Epidermal melanocyte (primary cell): Measurements from ENCODE around the gene MED14.
A peak's percentile ranks its signal among the peaks of the same experiment; 100 is the strongest.
"Not testable (repeated sequence)": the region's sequence is repeated elsewhere in the genome, so short reads cannot be mapped to it uniquely, and the experiment has no call there.

ENCODE experiments used
- DNase-seq: peaks from one replicate; pipeline ENCODE4 v3.0.0; 2011; ENCODE audit warnings: low spot score; ENCODE audit not compliant: insufficient read length

MED14 gene

GRCh38 chrX:40735325-40736169, at the start of gene MED14:
Gene MED14, minus strand, starts transcription at chrX:40735542. Its CDS starts 130 bp downstream, at chrX:40735412.
- DNase-seq: peak; percentile 21

GRCh38 chrX:40784516-40785151, 49.3 kb upstream of the MED14 start:
- no peak for DNase-seq

GRCh38 chrX:40782644-40783259, 47.4 kb upstream of the MED14 start:
- DNase-seq: not testable (repeated sequence)

- no peak for DNase-seq
Observed at GRCh38 chrX:40780951-40781350, 45.6 kb upstream of the MED14 start.

GRCh38 chrX:40780082-40780481, 44.7 kb upstream of the MED14 start:
- no peak for DNase-seq

GRCh38 chrX:40778861-40779575, 43.7 kb upstream of the MED14 start:
- no peak for DNase-seq

GRCh38 chrX:40773809-40774208, 38.5 kb upstream of the MED14 start:
- no peak for DNase-seq

- DNase-seq: no peak
Observed at GRCh38 chrX:40773188-40773587, 37.8 kb upstream of the MED14 start.

GRCh38 chrX:40772290-40772689, 36.9 kb upstream of the MED14 start:
- no peak for DNase-seq

GRCh38 chrX:40761762-40762161, 26.4 kb upstream of the MED14 start:
- no peak for DNase-seq

- DNase-seq: no peak
Observed at GRCh38 chrX:40759374-40759773, 24.0 kb upstream of the MED14 start.

- DNase-seq: no peak
Observed at GRCh38 chrX:40757058-40757457, 21.7 kb upstream of the MED14 start.

- DNase-seq: no peak
Observed at GRCh38 chrX:40755291-40756249, 20.2 kb upstream of the MED14 start.

- DNase-seq: no peak
Observed at GRCh38 chrX:40749681-40750494, 14.5 kb upstream of the MED14 start.

- DNase-seq: no peak
Observed at GRCh38 chrX:40748977-40749376, 13.6 kb upstream of the MED14 start.

- DNase-seq: no peak
Observed at GRCh38 chrX:40746521-40746920, 11.2 kb upstream of the MED14 start.

- DNase-seq: no peak
Observed at GRCh38 chrX:40736170-40736505, 796 bp upstream of the MED14 start.

GRCh38 chrX:40734971-40735324, 394 bp downstream of the MED14 start:
- no peak for DNase-seq

- DNase-seq: no peak
Observed at GRCh38 chrX:40733706-40734105, 1.6 kb downstream of the MED14 start.

- not testable (repeated sequence) for DNase-seq
Observed at GRCh38 chrX:40732499-40732898, 2.8 kb downstream of the MED14 start.
